Middle frontal gyrus (tissue), 1 donor: ENCODE data around the gene EVI5L.

Experiments
- DNase-seq: peaks from one replicate; pipeline ENCODE4 v3.0.0-alpha.2; 2015; ENCODE audit warnings: low spot score; ENCODE audit errors: extremely low spot score

EVI5L gene

DNA sequence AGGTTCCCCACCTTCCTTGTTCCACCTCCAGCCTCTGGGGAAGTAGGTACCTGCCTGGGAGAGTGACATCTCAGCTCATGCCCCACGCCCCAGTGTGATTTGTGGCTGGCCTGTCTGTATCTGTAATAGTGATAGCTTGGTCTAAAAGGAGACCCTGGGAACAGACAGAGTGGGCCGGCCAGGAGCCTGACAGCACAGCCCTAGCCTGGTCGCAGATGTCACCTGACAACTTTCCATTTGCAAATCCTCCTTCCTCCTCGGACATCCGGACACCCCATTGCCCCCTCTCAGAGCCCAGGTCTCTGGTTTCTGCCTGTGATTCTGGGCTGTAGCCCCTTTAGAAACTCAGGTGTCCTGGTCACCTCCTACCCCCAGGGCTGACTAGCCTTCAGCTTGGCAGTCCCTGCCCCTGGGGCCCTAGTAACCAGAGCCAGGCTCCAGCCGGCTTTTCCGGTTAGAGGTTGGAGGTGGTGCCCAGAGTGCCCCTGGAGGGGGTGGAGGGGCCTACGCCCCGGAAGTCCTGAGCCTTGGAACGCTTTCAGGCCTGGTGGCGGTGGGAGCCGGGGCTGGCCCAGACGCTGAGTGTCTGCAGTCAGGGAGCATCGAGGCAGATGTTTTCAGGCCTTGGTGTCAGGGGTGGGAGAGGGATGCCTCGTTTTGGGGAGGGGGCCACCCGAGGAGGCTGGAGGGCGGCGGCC lies 64.7 kb downstream of the EVI5L start:
- no peak for DNase-seq

DNA sequence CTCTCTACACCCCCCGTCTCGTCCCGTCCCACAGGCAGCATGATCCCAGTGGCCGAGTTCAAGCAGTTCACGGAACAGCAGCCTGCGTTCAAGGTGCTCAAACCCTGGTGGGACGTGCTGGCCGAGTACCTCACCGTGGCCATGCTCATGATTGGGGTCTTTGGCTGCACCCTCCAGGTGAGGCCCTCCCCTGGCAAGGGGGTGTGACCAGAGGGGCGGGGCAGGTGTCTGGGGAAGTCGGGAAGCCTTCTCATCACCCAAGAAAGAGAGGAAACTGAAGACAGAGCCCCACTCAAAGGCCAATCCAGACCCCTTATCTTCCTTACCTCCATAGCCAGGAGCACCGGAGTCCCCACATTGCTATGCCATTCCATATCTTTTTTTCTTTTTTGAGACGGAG lies 65.5 kb downstream of the EVI5L start:
- DNase-seq = no peak

DNA sequence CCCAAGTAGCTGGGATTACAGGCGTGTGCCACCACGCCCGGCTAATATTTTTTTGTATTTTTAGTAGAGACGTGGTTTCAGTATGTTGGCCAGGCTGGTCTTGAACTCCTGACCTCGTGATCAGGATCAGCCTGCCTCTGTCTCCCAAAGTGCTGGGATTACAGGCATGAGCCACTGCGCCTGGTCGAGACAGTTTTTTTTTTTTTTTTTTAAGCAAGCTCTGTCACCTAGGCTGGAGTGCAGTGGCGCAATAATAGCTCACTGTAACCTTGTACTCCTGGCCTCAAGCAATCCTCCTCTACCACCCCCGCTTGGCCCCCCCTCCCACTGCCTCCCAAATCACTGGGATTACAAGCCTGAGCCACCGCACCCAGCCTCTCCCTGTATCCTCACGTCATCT lies 67.3 kb downstream of the EVI5L start:
- DNase-seq = no peak

DNA sequence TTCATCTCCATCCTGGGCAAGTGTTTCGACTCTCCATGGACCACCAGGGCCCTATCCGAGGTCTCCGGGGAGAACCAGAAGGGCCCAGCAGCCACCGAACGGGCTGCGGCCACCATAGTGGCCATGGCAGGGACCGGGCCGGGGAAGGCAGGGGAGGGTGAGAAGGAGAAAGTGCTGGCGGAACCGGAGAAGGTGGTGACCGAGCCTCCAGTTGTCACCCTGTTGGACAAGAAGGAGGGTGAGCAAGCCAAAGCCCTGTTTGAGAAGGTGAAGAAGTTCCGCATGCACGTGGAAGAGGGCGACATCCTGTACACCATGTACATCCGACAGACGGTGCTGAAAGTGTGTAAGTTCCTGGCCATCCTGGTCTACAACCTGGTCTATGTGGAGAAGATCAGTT lies 68.9 kb downstream of the EVI5L start:
- DNase-seq = no peak

DNA sequence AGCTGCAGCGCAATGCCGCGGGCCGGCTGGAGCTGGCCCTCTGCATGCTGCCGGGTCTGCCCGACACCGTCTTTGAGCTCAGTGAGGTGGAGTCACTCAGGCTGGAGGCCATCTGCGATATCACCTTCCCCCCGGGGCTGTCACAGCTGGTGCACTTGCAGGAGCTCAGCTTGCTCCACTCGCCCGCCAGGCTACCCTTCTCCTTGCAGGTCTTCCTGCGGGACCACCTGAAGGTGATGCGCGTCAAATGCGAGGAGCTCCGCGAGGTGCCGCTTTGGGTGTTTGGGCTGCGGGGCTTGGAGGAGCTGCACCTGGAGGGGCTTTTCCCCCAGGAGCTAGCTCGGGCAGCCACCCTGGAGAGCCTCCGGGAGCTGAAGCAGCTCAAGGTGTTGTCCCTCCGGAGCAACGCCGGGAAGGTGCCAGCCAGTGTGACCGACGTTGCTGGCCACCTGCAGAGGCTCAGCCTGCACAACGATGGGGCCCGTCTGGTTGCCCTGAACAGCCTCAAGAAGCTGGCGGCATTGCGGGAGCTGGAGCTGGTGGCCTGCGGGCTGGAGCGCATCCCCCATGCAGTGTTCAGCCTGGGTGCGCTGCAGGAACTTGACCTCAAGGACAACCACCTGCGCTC lies 69.8 kb downstream of the EVI5L start:
- no peak for DNase-seq

DNA sequence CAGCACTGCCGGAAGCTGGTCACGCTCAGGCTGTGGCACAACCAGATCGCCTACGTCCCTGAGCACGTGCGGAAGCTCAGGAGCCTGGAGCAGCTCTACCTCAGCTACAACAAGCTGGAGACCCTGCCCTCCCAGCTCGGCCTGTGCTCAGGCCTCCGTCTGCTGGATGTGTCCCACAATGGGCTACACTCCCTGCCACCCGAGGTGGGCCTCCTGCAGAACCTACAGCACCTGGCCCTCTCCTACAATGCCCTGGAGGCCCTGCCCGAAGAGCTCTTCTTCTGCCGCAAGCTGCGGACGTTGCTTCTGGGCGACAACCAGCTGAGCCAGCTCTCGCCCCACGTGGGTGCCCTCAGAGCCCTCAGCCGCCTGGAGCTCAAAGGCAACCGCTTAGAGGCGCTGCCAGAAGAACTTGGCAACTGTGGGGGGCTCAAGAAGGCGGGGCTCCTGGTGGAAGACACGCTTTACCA lies 70.4 kb downstream of the EVI5L start:
- DNase-seq = no peak

GRCh38 chr19:7900931-7901330 lies 70.9 kb downstream of the EVI5L start:
- no peak for DNase-seq

DNA sequence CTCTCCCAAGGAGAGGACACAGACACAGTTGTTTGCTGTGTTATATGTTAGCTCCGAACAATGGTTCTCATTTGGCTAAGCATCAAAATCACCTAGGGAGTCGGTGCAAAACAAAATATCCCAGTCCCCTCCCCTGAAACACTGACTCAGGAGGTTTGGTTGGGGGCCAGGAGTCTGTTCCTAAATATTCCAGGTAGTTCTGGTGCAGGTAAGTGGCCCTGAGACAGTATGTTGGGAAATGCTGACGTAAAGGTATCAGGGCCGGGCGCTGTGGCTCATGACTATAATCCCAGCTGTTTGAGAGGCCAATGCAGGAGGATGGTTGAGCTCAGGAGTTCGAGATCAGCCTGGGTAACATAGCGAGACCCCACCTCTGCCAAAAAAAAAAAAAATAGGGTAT lies 71.3 kb downstream of the EVI5L start:
- no peak for DNase-seq

- DNase-seq = no peak
Measured at GRCh38 chr19:7902796-7903243, 72.8 kb downstream of the EVI5L start.

DNA sequence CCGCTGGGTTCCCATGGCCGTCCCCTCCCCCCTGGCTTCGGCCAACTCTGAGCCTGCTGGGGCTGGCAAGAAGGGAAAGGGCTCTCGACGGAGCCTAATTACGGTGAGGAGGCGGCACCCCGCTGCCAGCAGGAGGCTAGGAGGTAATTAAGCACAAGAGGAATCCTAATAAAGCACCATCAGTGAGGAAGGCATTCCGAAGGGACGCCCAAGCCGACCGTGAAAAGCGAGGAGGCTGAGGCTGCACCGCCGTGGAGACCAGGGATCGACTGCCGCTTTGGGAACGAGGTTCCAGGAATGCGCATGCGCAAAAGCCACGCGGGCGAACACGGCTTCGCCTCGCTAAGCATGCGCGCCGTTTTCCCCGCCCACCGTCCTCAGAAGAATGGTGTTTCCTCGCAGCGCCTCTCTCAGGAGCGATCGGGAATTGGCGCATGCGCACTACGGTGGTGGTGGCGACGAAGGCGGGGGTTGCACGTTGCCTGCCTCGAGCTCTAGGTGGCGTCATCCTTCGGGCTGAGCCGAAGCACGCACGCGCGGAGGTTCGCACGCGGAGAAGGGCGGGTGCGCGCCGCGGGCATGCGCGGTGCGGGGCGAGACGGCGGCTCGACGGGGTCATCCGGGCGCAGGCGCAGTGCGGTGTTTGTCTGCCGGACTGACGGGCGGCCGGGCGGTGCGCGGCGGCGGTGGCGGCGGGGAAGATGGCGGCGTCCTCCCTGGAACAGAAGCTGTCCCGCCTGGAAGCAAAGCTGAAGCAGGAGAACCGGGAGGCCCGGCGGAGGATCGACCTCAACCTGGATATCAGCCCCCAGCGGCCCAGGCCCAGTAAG lies 73.4 kb downstream of the EVI5L start, which contains the start of gene MAP2K7:
TSS of gene MAP2K7 (plus strand) at position 634 of the 830 bp plus-strand sequence. CDS start at position 702, 68 bp downstream.
- DNase-seq = peak; percentile 100

GRCh38 chr19:7904074-7905020 lies 74.3 kb downstream of the EVI5L start:
- no peak for DNase-seq

DNA sequence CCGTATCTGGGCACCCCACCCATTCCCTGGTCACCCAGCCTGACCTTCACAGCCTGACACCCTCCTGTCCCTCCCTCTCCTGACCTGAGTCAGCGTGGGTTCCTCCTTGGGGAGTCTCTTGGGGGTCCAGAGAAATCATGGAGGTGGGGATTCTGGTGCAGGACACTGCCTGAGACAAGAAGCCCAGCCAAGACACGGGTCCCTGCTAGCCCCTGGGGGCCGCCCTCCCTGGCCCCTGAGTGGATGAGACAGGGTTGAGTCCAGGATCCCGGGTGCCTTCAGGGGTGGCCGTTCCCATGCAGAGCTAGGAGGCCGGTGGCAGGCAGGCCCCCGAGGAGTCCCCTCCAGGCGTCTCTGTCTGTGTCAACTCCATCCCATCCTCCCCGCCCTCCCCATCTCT lies 75.2 kb downstream of the EVI5L start:
- no peak for DNase-seq

DNA sequence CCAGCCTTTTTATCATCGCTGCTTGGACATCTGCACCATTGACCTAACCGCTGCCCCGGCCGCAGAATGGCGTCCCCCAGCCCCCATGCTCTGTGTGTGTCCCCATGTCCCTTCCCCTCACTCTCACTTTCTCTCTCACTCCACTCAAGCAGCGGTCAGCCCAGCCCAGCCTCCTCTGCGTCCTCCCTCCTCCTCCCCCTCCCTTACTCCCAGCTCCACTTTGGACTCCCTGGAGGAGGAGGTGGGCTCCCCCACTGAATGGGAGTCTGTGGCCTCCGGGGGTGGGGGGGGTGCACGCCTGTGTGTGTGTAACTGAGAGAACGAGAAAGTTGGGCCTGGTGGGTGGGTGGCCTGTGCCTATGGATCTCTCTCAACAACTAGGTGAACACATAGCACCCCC lies 75.8 kb downstream of the EVI5L start:
- DNase-seq = no peak

- no peak for DNase-seq
Measured at GRCh38 chr19:7907122-7907521, 77.1 kb downstream of the EVI5L start.

- DNase-seq = no peak
Measured at GRCh38 chr19:7907544-7907943, 77.5 kb downstream of the EVI5L start.

DNA sequence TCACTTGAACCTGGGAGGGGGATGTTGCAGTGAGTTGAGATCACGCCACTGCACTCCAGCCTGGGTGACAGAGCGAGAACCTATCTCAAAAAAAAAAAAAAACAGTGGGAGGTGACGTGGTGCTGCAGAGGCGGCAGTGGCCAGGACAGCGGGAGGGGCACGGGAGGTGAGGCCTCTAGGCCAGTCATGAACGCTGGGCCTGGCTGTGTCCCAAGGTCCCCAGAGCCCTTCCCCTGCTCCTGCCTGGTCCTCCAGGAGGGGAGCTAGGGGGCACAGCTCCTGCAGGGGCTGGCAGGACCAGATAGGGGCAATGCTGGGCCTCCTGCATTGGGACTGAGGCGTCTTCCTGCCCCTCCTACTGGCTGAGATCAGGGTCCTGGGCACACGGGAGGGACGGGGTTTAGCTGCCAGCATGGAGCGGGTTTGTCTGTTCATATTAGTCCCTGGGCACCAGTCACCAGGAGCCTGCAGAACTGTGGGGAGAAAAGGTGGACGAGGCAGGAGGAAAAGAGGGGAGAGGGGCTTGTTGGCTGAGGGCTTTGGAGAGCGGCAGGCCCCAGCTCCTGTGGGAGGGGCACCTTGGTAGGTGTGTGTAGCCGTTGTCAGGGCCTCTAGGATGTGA lies 78.2 kb downstream of the EVI5L start:
- DNase-seq = no peak

DNA sequence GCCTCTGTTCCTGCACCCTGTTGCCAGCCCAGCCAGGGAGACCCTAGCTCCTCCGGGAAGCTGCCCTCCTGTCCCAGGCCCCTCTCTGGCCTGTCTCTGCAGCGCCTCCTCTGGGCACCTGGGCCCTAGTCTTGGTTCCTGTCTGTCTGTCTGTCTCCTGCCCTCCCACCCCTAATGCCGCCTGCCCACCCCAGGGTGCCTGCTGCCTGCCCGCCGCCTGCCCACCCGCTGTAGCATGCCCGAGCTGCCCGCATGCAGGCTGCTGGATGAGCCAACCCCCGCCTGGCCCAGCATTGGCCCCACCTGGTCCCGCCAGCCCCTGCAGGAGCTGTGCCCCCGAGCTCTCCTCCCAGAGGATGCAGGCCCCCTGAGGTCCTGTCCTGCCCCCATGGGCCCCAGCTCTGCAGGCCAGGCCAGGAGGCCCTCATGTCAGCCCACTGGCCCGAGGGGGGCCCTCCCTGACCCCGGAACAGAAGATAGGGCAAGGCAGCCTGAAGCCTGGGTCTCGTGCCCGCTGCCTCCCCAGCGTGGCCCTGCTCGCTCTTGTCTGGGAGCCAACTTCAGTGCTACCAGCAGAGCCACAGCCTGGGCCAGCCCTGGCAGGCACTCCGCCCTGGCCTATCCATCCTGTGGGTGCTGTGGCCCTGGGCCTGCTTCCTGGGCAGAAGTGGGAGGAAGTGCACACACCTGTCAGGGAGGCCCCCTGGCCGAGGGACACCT lies 78.9 kb downstream of the EVI5L start:
- DNase-seq = no peak

DNA sequence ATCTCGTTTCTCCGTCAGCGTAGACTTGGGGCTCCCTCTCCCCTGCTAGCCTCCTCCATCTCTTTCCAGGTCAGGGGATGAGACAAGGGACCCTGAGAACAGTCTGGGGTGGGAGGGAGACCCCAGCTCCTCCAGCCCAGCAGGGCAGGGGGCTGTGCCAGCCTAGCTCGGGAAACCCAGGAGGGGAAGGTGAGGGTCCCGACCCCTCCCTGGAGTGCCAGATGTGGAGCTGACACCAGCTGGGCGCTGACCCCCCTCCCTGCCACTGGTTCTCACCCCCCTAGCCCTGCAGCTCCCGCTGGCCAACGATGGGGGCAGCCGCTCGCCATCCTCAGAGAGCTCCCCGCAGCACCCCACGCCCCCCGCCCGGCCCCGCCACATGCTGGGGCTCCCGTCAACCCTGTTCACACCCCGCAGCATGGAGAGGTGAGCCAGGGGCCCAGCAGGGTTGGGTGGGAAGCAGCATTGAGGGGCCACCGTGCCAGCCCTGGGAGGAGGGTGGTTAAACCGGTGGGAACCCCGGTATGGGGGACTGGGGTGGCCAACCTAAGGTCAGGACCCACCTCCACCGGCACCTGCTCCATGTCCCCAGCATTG lies 79.6 kb downstream of the EVI5L start:
- DNase-seq = no peak
